H1 (cell line): ENCODE measurements around the gene ASB11. TPM values are rescaled to one million over a fixed set of nuclear protein-coding genes. Genes with fewer than 3 reads are reported as not detected.

Experiments used
- CTCF ChIA-PET: fragments of 300-600 bp; sonication (Branson Sonifier 250); formaldehyde crosslinking; loops from one replicate; lab custom pipeline; 2021; ENCODE audit not compliant: partially characterized antibody; lab: Charles Lee
- POLR2A ChIA-PET: fragments of 300-600 bp; sonication (Branson Sonifier 250); formaldehyde crosslinking; loops from one replicate; lab custom pipeline; 2021; ENCODE audit warnings: inconsistent platforms; ENCODE audit not compliant: partially characterized antibody; lab: Charles Lee
- DNase-seq, 2 experiments: peaks; one replicate each; pipeline versions ENCODE4 v3.0.0 to v3.0.0-alpha.2; 2010 to 2022; ENCODE audit warnings: low spot score in 2 of 2, low read depth in 1 of 2, mixed read lengths in 1 of 2
- FAIRE-seq: peaks from 2 replicates; lab custom pipeline; 2011; peaks lifted over from hg19 to GRCh38; lab: Jason Lieb, UNC
- H2AFZ ChIP-seq: 2 replicates; pipeline ENCODE4 v1.8.1; 2012; ENCODE audit warnings: low read length, inconsistent platforms
- H2AK5ac ChIP-seq: 2 replicates; pipeline ENCODE4 v1.6.1; 2013; ENCODE audit warnings: low read depth, low read length
- H2BK120ac ChIP-seq: replicated peaks from 2 replicates; pipeline ENCODE3; 2013; ENCODE audit warnings: low read depth, low read length, inconsistent platforms
- H2BK12ac ChIP-seq: 2 replicates; pipeline ENCODE4 v1.6.1; 2013; ENCODE audit warnings: low read depth, low read length
- H2BK15ac ChIP-seq: 2 replicates; pipeline ENCODE4 v1.6.1; 2013; ENCODE audit warnings: low read length
- H2BK20ac ChIP-seq: 2 replicates; pipeline ENCODE4 v1.6.1; 2013; ENCODE audit warnings: low read length
- H2BK5ac ChIP-seq: 2 replicates; pipeline ENCODE4 v1.6.1; 2013; ENCODE audit warnings: low read depth, low read length
- H3K14ac ChIP-seq: 2 replicates; pipeline ENCODE4 v1.6.1; 2013; ENCODE audit warnings: inconsistent platforms; ENCODE audit not compliant: insufficient read length
- H3K18ac ChIP-seq: 2 replicates; pipeline ENCODE4 v1.6.1; 2013; ENCODE audit warnings: low read length; ENCODE audit errors: extremely low read depth
- H3K23ac ChIP-seq: 2 replicates; pipeline ENCODE4 v1.6.1; 2013; ENCODE audit warnings: inconsistent platforms; ENCODE audit not compliant: insufficient read length
- H3K23me2 ChIP-seq: 2 replicates; pipeline ENCODE4 v1.6.1; 2013; ENCODE audit warnings: low read depth, low read length
- H3K27ac ChIP-seq: 2 replicates; pipeline ENCODE4 v1.6.1; 2011; ENCODE audit warnings: low read depth, low read length, inconsistent platforms
- H3K27me3 ChIP-seq, 4 experiments: replicated peaks in 1 of 4; 1 replicate in 1 of 4; 2 replicates in 3 of 4; pipeline versions ENCODE4 v1.6.1 to v1.8.1; 2011 to 2013; ENCODE audit warnings: low read length in 3 of 4, mild to moderate bottlenecking in 3 of 4, inconsistent platforms in 2 of 4, mixed read lengths in 2 of 4, moderate library complexity in 1 of 4; ENCODE audit not compliant: control insufficient read depth in 3 of 4, insufficient read depth in 3 of 4; ENCODE audit errors: extremely low read depth in 1 of 4
- H3K36me3 ChIP-seq, 4 experiments: 2 replicates each; pipeline versions ENCODE4 v1.6.1 to v1.8.1; 2011 to 2013; ENCODE audit warnings: mild to moderate bottlenecking in 4 of 4, low read length in 3 of 4, moderate library complexity in 2 of 4, control low read depth in 1 of 4, inconsistent platforms in 1 of 4; ENCODE audit not compliant: insufficient read depth in 4 of 4, control insufficient read depth in 2 of 4
- H3K4ac ChIP-seq: replicated peaks from 2 replicates; pipeline ENCODE3; 2013; ENCODE audit warnings: low read length, low read depth, mixed read lengths, inconsistent platforms; ENCODE audit not compliant: insufficient read length
- H3K4me1 ChIP-seq, 4 experiments: replicated peaks in 1 of 4; 1 replicate in 1 of 4; 2 replicates in 3 of 4; pipeline versions ENCODE4 v1.6.1 to v1.8.1; 2011 to 2013; ENCODE audit warnings: low read length in 3 of 4, inconsistent platforms in 2 of 4, mixed read lengths in 1 of 4; ENCODE audit not compliant: insufficient read depth in 4 of 4, control insufficient read depth in 3 of 4
- H3K4me2 ChIP-seq, 2 experiments: 2 replicates each; pipeline versions ENCODE4 v1.6.1 to v1.8.1; 2011 to 2013; ENCODE audit warnings: low read depth in 2 of 2, low read length in 2 of 2, control low read depth in 1 of 2, inconsistent platforms in 1 of 2, mild to moderate bottlenecking in 1 of 2; ENCODE audit not compliant: insufficient read depth in 1 of 2
- H3K4me3 ChIP-seq, 4 experiments: fragments of 200-600, 300-600 bp in 1 of 4; sonication (generic), shearing (Covaris generic), sonication (Bioruptor Twin) in 1 of 4; 2 replicates each; pipeline versions ENCODE4 v1.5.1 to v1.8.1; 2011 to 2016; ENCODE audit warnings: low read length in 4 of 4, low read depth in 3 of 4, control low read depth in 2 of 4, inconsistent platforms in 2 of 4, mild to moderate bottlenecking in 2 of 4, mixed read lengths in 1 of 4, moderate library complexity in 1 of 4; ENCODE audit not compliant: insufficient read depth in 2 of 4; ENCODE audit errors: extremely low read depth in 1 of 4
- H3K56ac ChIP-seq: replicated peaks from 2 replicates; pipeline ENCODE3; 2013; ENCODE audit warnings: low read depth, mild to moderate bottlenecking, mixed read lengths, low read length, inconsistent platforms; ENCODE audit not compliant: insufficient read length
- H3K79me1 ChIP-seq: 2 replicates; pipeline ENCODE4 v1.6.1; 2013; ENCODE audit warnings: low read depth, low read length, control low read depth
- H3K79me2 ChIP-seq, 2 experiments: 2 replicates each; pipeline versions ENCODE4 v1.6.1 to v1.8.1; 2012 to 2013; ENCODE audit warnings: low read length in 2 of 2, mild to moderate bottlenecking in 2 of 2, inconsistent platforms in 1 of 2; ENCODE audit not compliant: insufficient read depth in 2 of 2, control insufficient read depth in 1 of 2
- H3K9ac ChIP-seq, 4 experiments: replicated peaks in 1 of 4; 1 replicate in 1 of 4; 2 replicates in 3 of 4; pipeline versions ENCODE4 v1.6.1 to v1.8.1; 2011 to 2013; ENCODE audit warnings: low read depth in 3 of 4, low read length in 3 of 4, control low read depth in 2 of 4, mild to moderate bottlenecking in 2 of 4, moderate library complexity in 2 of 4, inconsistent platforms in 1 of 4; ENCODE audit errors: extremely low read depth in 1 of 4
- H3K9me3 ChIP-seq, 2 experiments: 2 replicates each; pipeline versions ENCODE4 v1.6.1 to v1.8.1; 2012 to 2013; ENCODE audit warnings: mild to moderate bottlenecking in 2 of 2, moderate library complexity in 2 of 2, control low read depth in 1 of 2, inconsistent platforms in 1 of 2, low read depth in 1 of 2, low read length in 1 of 2, mixed read lengths in 1 of 2; ENCODE audit not compliant: insufficient read depth in 2 of 2
- H4K20me1 ChIP-seq, 2 experiments: replicated peaks in 1 of 2; 2 replicates each; pipeline versions ENCODE3 to v1.8.1; 2011 to 2013; ENCODE audit warnings: inconsistent platforms in 2 of 2, low read length in 2 of 2, mild to moderate bottlenecking in 1 of 2; ENCODE audit not compliant: insufficient read depth in 2 of 2, control insufficient read depth in 1 of 2
- H4K5ac ChIP-seq: 2 replicates; pipeline ENCODE4 v1.6.1; 2013; ENCODE audit warnings: low read length, low read depth, mixed read lengths, inconsistent platforms; ENCODE audit not compliant: insufficient read length
- H4K8ac ChIP-seq: 2 replicates; pipeline ENCODE4 v1.8.0; 2013; ENCODE audit warnings: mild to moderate bottlenecking, moderate library complexity, low read length, inconsistent platforms; ENCODE audit not compliant: insufficient read depth; ENCODE audit errors: extremely low read depth
- H4K91ac ChIP-seq: replicated peaks from 2 replicates; pipeline ENCODE3; 2013; ENCODE audit warnings: low read length, mixed read lengths, inconsistent platforms; ENCODE audit not compliant: insufficient read length
- CHD2 ChIP-seq: IDR thresholded peaks from 2 replicates; pipeline ENCODE4 v1.6.1; 2012; ENCODE audit warnings: low read length, improper control_type of control experiment
- KDM4A ChIP-seq: IDR thresholded peaks from one replicate; pipeline ENCODE4 v1.7.1; 2012; ENCODE audit warnings: low read depth, mild to moderate bottlenecking, moderate library complexity, low read length, inconsistent platforms; ENCODE audit not compliant: severe bottlenecking
- POLR2A ChIP-seq, 2 experiments: IDR thresholded peaks; 1 replicate in 1 of 2; 2 replicates in 1 of 2; pipeline ENCODE4 v1.6.1; 2011; ENCODE audit warnings: low read depth in 2 of 2, low read length in 2 of 2, mild to moderate bottlenecking in 2 of 2; ENCODE audit errors: control extremely low read depth in 1 of 2
- POLR2AphosphoS5 ChIP-seq: IDR thresholded peaks from 2 replicates; pipeline ENCODE4 v1.6.1; 2011; ENCODE audit warnings: low read depth, low read length
- SIN3A ChIP-seq, 2 experiments: IDR thresholded peaks in 1 of 2; conservative IDR thresholded peaks in 1 of 2; 2 replicates each; pipeline ENCODE4 v1.6.1; 2011 to 2012; ENCODE audit warnings: low read length in 2 of 2, improper control_type of control experiment in 1 of 2, low read depth in 1 of 2, mild to moderate bottlenecking in 1 of 2
- SIRT6 ChIP-seq: IDR thresholded peaks from one replicate; pipeline ENCODE4 v1.7.1; 2012; ENCODE audit warnings: low read length, inconsistent platforms
- SP2 ChIP-seq: IDR thresholded peaks from 2 replicates; pipeline ENCODE4 v1.6.1; 2012; ENCODE audit warnings: mild to moderate bottlenecking, low read length, inconsistent platforms
- WGBS, 2 experiments: shearing (Covaris generic) in 1 of 2; methylation state at CpG; one replicate each; pipeline versions ENCODE4 v1.1.6 to v1.1.7; 2013 to 2015; ENCODE audit warnings: low lambda C conversion rate in 2 of 2, mixed read lengths in 2 of 2, inconsistent platforms in 1 of 2, low coverage in 1 of 2, missing lambda C conversion rate in 1 of 2; ENCODE audit not compliant: insufficient replicate concordance in 2 of 2, insufficient coverage in 1 of 2, insufficient read length in 1 of 2; ENCODE audit errors: extremely low coverage in 1 of 2, missing lambda C conversion rate in 1 of 2; 5-methylcytosine and 5-hydroxymethylcytosine counted together
- polyA plus RNA-seq, 7 experiments: library from polyadenylated mRNA; depleted of rRNA in 3 of 7; stranded (reverse) in 5 of 7; unstranded in 2 of 7; fragments of >200 nt in 5 of 7; fragments of 200-250 nt in 2 of 7; gene quantifications; 1 replicate in 5 of 7; 2 replicates in 1 of 7; 4 replicates in 1 of 7; pipeline versions ENCODE4 v1.2.1 to v1.2.3, GENCODE V29; 2011 to 2013; ENCODE audit warnings: missing spikeins in 2 of 7, mixed read lengths in 2 of 7
- total RNA-seq: library from RNA; stranded (reverse); fragmentation: NEBNext Ultra II Directional; extraction: Animal tissue kit (Norgen Biotek cat#: 25700); gene quantifications from 2 replicates; pipeline ENCODE4 v1.2.1, GENCODE V29; 2021

ASB11 gene
- total and polyA plus RNA-seq, 2 of the 8 experiments (the other 6 are each of a cell fraction or from before 2014, with no cell fraction given) = not detected

DNA sequence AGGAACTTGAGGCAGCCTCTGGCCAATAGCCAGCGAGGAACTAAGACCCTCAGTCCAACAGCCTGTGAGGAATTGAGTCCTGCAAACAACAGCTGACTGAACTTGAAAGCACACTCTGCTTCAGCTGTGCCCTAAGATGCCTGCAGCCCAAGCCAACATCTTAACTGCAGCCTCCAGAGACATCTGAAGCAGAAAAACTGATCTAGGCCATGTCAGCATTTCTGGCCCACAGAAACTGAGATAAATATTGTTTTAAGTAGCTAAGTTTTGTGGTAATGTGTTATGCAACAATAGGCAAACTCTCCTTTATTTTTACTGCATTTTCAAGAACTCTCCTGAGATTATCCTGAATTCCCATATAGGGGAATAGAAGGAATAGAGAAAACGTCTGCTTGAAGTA, 44.3 kb upstream of the ASB11 start:
- no peak overlapping the region for H3K14ac ChIP-seq
- H2BK20ac ChIP-seq = no peak overlapping the region
- POLR2A ChIA-PET = no interaction called here
- no peak overlapping the region for H3K23ac ChIP-seq
- no peak overlapping the region for H2BK5ac ChIP-seq
- no peaks in the 10 kb centered on the region for H3K4me1 ChIP-seq
- no peak overlapping the region for H2BK15ac ChIP-seq
- CTCF ChIA-PET = interaction anchor here (0.9 to 2.6 kb wide), 2 partner anchors 10 to 13 kb away, joined by 4 to 13 read pairs; no protein-coding TSS in a partner anchor
- no peaks in the 10 kb centered on the region for H3K23me2 ChIP-seq
- TF ChIP-seq SP2 (no peak), POLR2A (IDR thresholded peaks at IDR 0.05; ENCODE audit: control extremely low read depth in 1 of 2, low read depth in 2 of 2, low read length in 2 of 2) (no peak), CHD2 (no peak), POLR2AphosphoS5 (no peak), SIN3A (conservative IDR thresholded peaks at IDR 0.05 in 1 of 2, IDR thresholded peaks at IDR 0.05 in 1 of 2; ENCODE audit: low read depth in 1 of 2, low read length in 2 of 2) (no peak), KDM4A (no peak), SIRT6 (no peak)
- no peaks in the 10 kb centered on the region for H3K27me3 ChIP-seq
- H4K8ac ChIP-seq = no peak overlapping the region
- H3K4me3 ChIP-seq = no peak overlapping the region
- H4K5ac ChIP-seq = no peak overlapping the region
- H3K9ac ChIP-seq = no peak overlapping the region
- H3K9me3 ChIP-seq = no peaks in the 10 kb centered on the region
- H2AK5ac ChIP-seq = no peak overlapping the region
- H3K4me2 ChIP-seq = no peak overlapping the region
- no peak overlapping the region for H2AFZ ChIP-seq
- H3K4ac ChIP-seq = no peak overlapping the region
- H2BK120ac ChIP-seq = no peak overlapping the region
- 78% methylated on average over 1 of the region's 2 CpGs; no CpG with 5 or more reads in 1 of the 2 experiments for WGBS, 2 experiments
- no peak overlapping the region for H2BK12ac ChIP-seq
- no peak overlapping the region for H3K56ac ChIP-seq
- H4K20me1 ChIP-seq = no peaks in the 10 kb centered on the region
- H3K79me1 ChIP-seq = no peaks in the 10 kb centered on the region
- no peak overlapping the region for H3K27ac ChIP-seq
- H3K79me2 ChIP-seq = no peaks in the 10 kb centered on the region
- H3K18ac ChIP-seq = no peak overlapping the region
- DNase-seq (no peak), FAIRE-seq (no peak)
- H3K36me3 ChIP-seq = no peaks in the 10 kb centered on the region
- no peak overlapping the region for H4K91ac ChIP-seq
